ENCODE results near the gene WBP1L.
"Not testable (repeated sequence)": the region's sequence is repeated elsewhere in the genome, so short reads cannot be mapped to it uniquely, and the experiment has no call there.

WBP1L gene

DNA sequence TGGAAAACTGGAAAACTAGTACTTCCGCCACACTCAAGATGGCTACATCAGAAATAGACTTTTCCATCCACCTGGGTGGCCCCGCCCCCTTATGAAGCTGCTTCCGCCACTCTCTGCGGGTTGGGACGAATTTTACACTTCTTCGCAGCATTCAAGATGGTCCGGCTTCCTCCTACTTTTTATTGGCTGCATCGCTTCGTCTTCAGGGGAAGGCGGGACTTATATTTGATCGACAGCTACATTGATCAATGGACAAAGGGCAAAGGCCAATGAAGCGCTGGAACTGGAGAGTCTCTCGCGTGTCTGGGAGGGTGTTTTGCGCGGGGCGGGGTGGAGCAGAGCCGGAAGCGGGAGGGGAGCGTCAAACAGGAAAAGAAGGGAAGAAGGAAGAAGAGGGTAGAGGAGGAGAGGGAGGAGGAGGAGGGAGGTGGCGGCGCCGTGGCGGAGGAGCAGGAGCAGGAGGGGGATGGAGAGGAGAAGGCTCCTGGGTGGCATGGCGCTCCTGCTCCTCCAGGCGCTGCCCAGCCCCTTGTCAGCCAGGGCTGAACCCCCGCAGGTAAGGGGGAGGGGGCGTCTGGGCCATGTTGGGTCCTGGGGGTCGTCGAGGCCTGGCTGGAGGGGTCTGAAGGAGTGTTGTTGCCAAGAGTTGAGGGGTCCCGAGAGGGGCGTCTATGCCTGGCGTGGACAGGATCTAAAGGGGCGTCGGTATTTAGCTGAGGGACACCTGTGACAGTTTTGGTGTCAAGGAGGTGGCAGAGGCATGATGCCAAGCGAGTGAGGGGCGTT lies at the start of gene WBP1L:
Gene WBP1L, plus strand, starts transcription at position 361 of the 786 bp plus-strand sequence. Its CDS starts 106 bp downstream, at position 467.
- DNase-seq, result peak; percentile 98 to 99

DNA sequence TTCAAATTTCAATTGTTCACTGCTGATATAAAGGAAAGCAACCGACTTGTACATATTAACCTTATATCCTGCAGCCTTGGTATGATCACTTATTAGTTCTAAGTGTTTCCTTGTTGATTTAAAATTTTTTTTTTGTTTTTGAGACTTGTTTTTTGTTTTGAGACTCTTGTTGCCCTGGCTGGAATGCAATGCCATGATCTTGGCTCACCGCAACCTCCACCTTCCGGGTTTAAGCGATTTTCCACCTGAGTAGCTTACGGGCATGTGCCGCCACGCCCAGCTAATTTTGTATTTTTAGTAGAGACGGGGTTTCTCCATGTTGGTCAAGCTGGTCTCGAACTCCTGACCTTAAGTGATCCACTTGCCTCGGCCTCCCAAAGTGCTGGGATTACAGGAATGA lies 48.3 kb upstream of the WBP1L start:
- not testable (repeated sequence) for DNase-seq

DNA sequence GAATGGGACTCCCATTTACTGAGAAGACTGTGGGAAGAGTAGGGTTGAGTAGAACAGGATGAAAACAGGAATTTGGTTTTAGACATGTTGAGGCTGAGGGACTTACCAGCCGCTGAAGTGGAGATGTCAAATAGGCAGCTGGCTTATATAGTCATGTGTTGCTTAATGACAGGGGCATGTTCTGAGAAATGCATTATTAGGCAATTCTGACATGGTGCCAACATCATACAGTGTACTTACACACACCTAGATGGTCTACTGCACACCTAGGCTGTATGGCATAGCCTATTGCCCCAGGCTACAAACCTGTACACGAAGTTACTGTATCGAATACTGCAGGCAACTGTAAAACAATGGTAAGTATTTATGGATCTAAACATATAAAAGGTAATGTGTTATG lies 47.0 kb upstream of the WBP1L start:
- DNase-seq, result no peak

DNA sequence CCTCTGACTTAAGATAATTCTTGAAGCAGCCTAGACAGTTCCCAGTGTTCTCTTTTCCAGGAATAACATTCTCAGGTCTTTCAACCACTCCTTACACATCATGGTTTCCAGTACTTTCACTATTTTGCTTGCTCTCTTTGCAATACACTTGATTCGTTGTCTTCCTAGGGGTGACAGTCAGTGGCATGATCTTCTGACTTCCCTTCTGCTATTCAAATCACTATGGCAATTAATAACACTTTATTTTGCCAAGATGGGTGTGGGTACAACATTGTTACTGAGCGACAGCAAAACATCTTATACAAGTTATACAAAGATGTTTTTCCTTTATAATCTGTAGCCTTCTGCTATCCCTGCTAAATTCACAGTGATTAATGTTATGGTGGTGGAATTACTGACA lies 44.9 kb upstream of the WBP1L start:
- DNase-seq, result no peak

DNA sequence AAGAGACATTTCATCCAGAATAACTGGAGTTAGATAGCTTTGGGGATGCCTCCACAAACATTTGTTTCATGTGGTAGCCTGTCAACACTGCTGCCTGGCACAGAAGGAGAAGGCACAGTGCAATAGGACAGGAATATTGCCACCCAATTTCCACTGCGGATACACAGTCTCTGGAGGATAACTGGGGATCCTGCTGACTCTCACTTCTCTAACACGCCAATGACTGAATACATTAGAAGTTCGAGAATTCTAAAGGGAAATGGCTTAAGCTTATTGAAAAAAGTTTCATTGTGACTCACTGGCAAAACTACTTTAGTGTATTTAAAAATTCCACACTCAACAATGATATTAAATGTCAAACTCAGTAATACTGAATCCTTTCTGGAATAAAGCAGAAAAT lies 42.5 kb upstream of the WBP1L start:
- no peak for DNase-seq

DNA sequence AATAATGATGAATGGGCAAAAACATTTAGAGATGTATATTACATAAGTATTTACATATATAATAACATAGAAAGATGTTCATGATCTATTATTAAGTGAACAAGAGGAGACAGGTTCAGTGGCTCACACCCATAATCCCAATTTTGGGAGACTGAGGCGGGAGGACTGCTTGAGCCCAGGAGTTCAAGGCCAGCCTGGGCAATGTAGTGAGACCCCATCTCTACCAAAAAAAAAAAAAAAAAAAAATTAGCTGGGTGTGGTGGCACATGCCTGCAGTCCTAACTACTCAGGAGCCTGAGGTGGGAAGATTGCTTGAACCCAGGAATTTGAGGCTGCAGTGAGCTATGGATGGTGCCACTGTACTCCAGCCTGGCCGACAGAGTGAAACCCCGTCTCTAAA lies 42.0 kb upstream of the WBP1L start:
- no peak for DNase-seq

DNA sequence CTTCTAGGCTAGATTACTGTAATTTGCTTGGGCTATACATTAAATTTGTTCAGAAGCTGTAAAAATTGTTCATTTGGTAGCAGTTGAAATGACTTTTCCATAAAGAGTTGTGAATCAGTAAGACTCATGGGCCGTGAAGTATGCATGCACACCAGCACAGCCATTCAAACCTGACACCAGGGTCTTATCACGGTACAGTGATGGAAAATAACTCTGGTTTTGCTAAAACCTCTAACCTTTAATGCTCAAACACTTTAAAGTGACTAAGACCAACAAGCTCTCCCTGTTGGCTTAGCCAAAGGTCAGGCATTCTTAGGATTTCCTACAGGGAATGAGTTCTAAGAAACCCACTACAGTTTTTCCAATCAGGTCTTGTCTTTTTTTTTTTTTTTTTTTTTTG lies 41.0 kb upstream of the WBP1L start:
- DNase-seq, result no peak

DNA sequence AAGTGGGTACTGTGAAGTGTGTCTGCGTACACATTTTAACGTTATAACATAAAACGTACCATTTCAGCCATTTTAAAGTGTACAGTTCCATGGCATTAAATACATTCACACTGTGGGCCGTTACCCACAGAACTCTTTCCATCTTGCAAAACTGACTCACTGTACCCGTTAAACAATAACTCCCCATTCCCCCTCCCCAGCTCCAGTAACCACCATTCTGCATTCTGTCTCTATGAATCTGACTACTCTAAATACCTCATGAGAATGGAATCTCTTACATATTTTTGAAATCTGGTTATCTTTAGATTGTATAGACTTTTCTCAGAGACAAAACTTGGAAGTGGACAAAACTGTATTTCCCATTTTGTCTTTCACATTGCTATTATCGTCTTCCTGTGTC lies 38.8 kb upstream of the WBP1L start:
- DNase-seq, result no peak

DNA sequence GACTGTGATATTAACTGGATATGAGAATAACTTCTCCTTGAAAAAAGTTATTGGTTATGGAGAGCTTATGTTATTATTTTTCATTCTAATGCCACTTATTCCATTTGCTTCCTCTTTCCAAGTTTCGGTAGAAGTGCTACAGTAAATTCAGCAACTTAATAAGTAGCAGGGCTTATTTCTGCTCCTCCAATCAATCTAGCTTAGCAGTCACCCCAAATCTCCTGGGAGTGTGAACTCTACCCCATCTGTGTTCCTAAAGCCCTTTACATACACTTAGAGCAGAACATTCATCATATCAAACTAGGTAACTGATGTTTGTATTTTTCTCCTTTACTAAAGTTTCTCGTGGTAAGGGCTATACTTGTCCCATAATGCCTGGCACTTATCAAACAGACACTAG lies 38.2 kb upstream of the WBP1L start:
- no peak for DNase-seq

DNA sequence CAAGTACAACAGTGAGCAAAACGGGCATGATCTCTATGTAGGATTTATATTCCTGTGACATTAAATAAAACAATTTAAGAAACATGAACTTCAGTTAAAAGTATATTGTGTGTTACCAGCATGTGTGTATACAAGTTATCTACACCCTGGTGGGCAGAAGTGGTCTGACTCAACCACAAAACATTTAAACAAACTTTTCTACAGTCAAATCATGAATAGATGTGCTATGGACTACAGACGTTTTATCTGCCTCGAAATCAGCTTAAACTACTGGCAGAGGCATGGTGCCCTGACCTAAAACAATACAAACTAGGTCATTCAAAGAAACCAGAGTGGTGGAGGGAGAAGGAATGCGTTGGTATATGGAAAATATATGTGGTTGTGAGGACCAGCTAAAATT lies 33.1 kb upstream of the WBP1L start:
- no peak for DNase-seq

DNA sequence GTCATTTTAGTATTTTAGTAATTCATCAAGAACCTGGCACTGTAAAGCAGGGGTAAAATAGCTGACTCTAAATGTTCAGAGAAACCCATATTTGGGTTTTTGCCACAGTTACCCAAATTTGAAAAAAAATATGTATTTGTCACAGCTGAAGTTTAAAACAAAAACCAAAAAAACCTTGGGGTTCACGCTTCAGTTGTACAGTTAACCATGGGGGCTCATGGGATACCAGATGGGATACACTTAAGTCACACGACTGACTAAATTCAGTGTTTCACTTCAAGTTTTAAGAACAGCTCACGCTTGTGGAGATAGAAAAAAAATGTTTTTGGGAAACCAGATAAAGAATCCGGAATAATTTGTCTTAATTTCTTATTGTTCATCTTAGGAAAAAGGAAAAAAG lies 31.7 kb upstream of the WBP1L start:
- DNase-seq, result no peak

DNA sequence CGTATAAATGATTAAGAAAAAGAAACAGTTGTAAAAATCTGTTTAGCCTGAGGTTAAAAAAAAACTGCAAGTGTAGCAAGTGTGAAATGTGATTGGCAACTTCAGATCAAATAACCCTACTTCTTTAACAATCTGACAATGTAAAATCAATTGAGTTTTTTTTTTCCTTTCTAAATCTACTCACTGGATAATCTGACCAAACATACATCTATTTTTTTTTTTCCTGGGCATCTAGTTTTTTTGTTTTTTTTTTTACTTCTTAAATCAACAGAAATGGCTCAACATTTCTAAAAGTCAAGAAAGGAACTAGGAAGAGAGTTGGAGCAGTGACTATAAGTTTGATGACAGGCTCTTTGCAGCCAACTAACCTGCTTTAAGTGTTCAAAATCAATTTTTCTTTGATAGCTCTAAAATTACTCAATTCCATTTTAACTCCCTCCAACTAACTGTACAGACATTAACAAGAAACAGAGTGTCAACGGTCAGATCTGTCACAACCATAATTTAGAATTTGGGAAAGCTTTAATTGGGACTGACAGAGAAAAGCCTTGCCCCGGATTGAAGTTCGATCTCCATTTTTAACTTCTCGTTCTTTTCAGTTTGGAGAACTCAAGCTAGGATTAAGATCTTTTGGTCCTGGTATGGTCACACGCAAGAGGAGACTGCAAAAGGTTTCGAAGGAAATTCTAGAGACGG lies 30.8 kb upstream of the WBP1L start:
- DNase-seq, result no peak

DNA sequence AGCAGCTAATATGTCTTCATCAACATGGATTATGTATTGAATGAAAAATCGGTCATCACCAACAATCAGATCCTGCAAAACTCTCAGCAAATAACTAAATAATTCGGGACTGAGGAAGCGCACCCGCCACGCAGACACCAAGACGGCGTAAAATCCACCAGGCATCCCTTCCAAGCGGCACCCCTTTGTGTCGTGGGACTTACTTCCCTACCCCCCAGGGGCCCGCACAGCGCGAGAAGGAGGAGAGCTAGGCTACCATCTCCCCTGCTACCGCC lies 30.3 kb upstream of the WBP1L start:
- no peak for DNase-seq

DNA sequence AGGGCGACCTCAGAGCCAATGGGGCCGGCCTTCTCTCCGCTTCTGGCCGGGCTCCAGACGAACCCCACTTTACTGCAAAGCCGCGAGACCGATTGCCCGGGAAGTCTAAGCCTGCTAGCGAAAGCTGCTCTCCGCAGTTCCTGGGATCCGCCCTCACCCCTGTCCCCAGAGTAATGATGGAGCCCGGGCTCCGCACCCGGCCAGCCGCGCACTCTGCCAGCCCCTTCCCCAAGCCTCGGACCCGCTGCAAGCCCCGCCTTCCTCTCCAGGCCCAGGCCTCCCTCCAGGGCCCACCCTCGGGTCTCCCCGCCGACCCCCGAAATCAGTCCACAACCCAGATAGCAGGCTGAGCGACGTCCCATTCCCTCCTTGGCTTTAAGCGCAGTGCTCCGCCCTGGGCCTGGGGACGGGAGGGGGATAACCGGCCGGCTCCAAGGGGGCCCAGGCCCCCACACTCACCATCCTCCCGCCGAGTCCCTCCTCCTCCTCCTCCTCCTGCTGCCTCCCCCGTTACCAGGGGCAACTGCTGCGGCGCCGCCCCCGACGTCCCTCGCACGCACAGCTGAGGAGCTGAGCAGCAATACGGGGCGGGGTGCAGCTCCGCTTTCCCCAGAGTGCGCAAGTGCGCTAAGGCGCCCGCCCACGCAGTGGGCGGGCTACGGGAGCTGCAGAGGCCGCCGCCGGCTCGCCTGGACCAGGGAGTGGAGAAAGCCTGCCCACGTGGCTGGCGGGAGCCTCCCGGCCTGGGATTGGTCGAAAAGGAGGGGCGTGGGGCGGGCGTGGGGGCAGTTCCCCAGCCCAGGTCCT lies 29.7 kb upstream of the WBP1L start, which contains the start of gene ARL3:
Gene ARL3, minus strand, starts transcription at position 584 of the 807 bp plus-strand sequence. Its CDS starts 122 bp downstream, at position 462.
- DNase-seq, result peak; percentile 95 to 97

DNA sequence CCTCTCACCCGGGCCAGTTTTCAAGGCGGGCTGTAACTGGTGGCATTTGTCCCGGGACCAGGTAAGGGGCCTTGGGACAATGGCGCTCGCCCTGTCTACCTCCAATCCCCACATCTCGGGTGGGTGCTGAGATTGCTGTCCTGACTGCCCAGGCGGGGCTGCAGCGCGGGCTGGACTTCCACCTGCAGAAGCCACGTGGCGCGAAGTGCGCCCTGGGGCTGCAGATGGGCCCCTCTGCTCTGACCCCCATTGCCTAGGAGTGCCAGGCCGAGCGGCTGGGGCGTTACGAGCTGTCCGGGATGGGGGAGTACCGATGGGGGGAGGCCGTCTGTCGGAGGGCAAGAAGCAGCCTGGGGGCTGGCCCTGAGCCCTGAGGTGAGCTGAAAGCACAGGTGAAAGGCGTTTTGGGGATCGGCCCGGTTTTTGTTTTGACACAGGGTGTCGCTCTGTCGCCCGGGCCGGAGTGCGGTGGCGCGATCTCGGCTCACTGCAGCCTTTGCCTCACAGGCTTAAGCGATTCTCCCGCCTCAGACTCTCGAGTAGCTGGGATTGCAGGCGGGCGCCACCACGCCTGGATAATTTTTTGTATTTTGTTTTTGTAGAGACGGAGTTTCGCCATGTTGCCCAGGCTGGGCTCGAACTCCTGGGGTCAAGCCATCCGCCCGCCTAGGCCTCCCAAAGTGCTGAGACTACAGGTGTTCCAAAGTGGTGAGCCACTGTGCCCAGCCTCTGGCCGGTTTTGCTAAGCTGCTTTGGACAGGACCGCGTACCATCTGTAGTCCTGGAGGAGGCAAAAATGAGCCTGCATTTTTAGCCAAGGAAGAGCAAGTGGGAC lies 28.9 kb upstream of the WBP1L start, which contains the start of gene SFXN2:
Gene SFXN2, plus strand, starts transcription at position 16 of the 835 bp plus-strand sequence. CDS start 12,001 bp downstream, outside the sequence.
- DNase-seq, result peak; percentile 23 to 56

DNA sequence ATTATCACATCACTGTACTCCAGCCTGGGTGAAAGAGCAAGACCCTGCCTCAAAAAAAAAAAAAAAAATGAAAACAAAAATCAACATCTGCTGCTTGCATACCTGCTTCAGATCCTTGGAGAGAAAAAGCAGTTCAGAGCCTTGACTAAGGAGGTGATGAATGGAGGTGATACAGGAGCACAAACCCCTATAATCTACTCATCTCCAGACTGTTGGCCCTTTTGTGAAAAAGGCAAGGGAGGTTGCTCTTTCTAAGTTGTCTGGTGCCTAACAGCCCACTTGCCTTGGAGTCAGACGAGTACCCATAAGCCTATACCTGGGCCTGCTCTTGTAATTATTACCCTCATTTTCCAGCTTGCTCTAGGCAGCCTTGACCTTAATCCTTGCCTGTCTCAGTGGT lies 27.9 kb upstream of the WBP1L start:
- DNase-seq, result no peak

DNA sequence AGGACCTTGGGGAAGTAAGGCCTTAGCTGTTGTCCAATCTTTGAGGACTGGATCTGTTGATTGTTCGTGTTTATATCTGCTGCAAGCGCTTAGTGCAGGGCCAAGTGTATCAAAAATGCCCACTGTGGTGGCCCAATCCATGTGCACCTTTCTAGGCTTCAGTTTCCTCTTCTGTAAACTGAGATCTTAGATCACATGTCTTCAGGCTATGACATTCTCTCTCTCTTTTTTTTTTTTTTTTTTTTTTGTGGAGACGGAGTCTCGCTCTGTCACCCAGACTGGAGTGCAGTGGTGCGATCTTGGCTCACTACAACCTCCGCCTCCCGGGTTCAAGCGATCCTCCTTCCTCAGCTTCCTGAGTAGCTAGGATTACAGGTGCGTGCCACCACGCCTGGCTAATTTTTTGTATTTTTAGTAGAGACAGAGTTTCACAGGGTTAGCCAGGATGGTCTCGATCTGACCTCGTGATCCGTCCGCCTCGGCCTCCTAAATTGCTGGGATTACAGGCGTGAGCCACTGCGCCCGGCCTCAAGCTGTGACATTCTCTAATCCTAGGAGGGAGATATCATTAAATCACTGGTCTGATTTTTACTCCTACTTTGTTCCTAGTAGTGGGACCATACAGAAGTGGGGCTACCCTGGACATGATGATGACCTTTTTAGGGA lies 26.7 kb upstream of the WBP1L start:
- DNase-seq, result not testable (repeated sequence)

DNA sequence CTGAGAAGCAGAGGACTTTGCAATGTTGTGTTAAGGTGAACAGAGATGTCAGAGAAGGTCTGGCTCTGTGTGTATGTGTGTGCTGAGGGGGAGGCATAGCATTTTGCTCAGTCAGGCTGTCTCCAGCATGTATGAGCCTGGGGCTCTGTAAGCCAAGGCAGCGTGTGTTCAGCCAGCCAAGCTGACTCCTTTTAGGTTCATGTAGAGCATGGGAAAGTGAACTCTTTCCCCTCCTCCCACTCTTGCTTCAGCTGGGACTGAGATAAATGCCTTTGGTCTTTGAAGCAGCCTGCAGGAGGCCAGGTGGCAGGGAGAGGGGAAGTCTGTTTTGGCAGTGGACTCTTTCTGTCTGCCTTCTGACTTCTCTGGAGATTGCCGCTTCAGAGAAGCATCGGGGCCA lies 25.5 kb upstream of the WBP1L start:
- DNase-seq, result no peak

DNA sequence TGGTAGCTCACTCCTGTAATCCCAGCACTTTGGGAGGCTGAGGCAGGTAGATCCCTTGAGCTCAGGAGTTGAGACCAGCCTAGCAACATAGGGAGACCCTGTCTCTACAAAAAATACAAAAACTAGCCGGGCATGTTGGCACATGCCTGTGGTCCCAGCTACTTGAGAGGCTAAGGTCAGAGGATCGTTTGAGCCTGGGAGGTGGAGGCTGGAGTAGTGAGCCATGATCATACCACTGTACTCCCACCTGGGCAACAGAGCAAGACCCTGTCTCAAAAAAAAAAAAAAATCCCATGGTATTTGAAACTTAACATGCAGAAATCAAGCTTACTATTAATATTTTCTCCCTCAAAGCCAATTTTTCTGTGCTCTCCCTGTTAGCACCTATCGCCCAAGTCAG lies 23.4 kb upstream of the WBP1L start:
- no peak for DNase-seq

DNA sequence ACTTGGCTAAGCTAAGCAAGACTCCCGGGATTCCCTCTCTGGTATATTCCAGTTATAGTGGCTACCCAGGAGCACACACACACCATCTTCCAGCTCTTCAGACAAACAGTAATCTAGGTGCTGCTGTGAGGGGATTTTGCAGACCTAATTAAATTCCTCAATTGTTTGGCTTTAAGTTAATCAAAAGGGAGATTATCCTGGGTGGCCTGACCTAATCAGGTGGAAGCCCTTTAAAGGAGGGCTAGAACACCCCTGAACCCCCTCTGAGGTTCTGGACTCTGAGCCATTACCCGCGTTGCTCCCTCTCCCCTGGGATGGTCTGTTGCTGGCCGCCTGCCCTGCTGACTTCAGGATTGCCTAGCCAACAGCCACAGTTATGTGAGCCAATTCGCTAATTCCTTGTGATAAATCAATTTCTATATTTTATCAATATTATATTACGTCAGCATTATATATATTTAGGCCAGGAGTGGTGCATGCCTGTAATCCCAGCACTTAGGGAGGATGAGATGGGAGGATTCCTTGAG lies 22.9 kb upstream of the WBP1L start:
- no peak for DNase-seq

DNA sequence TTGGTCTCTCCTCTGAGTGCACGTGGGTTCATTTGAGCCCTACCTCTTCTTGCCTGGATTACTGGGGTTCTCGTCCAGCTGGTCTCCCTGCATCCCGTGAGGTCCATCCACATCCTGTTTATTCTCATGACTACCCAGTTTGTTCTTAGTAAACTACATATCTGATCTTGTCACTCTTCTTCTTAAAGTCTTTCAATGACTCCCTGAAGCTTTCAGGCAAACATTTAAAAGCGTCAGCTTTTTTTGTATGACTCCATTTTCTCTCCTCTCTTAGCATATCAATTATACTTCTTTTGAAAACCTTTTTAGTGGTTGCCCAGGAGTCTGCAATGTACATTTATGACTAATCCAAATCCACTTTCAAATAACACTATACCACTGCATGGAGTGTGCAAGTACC lies 21.8 kb upstream of the WBP1L start:
- DNase-seq, result no peak

DNA sequence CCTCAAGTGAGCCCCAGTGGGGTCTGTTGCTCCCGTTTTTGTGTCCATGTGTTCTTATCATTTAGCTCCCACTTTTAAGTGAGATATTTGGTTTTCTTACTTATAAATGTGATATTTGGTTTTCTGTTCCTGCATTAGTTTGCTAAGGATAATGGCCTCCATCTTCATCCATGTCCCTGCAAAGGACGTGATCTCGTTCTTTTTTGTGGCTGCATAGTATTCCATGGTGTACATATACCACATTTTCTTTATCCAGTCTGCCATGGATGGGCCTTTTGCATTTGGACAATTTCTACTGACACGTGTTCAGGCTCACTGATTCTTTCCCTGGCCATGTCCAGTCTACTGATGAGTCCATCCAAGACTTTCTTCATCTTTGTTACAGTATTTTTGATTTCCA lies 19.8 kb upstream of the WBP1L start:
- DNase-seq, result no peak

Data from AML-193 (cell line).